HG03558 (cell line): ENCODE results near the gene EME2.

Experiments
- ATAC-seq: cut with Tn5 transposase; IDR thresholded peaks from one replicate; pipeline ENCODE4 v1.9.1; 2021; ENCODE audit warnings: moderate number of reproducible peaks; ENCODE audit not compliant: unreplicated experiment; ENCODE audit errors: extremely low read depth

The EME2 gene

GRCh38 chr16:1744338-1744840 lies 28.2 kb upstream of the EME2 start:
- ATAC-seq = no peak

GRCh38 chr16:1745181-1745899 lies 27.3 kb upstream of the EME2 start:
- ATAC-seq = no peak

- no peak for ATAC-seq
These were observed 26.5 kb upstream of the EME2 start for GRCh38 chr16:1745900-1746692.

GRCh38 chr16:1746693-1747195 lies 25.9 kb upstream of the EME2 start:
- no peak for ATAC-seq

- ATAC-seq = no peak
These were observed 24.7 kb upstream of the EME2 start for GRCh38 chr16:1747934-1748333.

GRCh38 chr16:1749152-1750117 lies 23.2 kb upstream of the EME2 start:
- ATAC-seq = no peak

GRCh38 chr16:1751946-1752345 lies 20.7 kb upstream of the EME2 start:
- no peak for ATAC-seq

GRCh38 chr16:1752853-1753252 lies 19.8 kb upstream of the EME2 start:
- no peak for ATAC-seq

GRCh38 chr16:1754204-1754603 lies 18.4 kb upstream of the EME2 start:
- no peak for ATAC-seq

- no peak for ATAC-seq
These were observed 14.7 kb upstream of the EME2 start for GRCh38 chr16:1757714-1758461.

GRCh38 chr16:1758923-1759322 lies 13.7 kb upstream of the EME2 start:
- no peak for ATAC-seq

- no peak for ATAC-seq
These were observed 13.1 kb upstream of the EME2 start for GRCh38 chr16:1759511-1759910.

GRCh38 chr16:1760911-1761310 lies 11.7 kb upstream of the EME2 start:
- ATAC-seq = no peak

GRCh38 chr16:1761751-1762150 lies 10.9 kb upstream of the EME2 start:
- ATAC-seq = no peak

GRCh38 chr16:1762196-1762878 lies 10.3 kb upstream of the EME2 start:
- no peak for ATAC-seq

GRCh38 chr16:1762879-1763520 lies 9.6 kb upstream of the EME2 start:
- ATAC-seq = no peak

- no peak for ATAC-seq
These were observed 8.8 kb upstream of the EME2 start for GRCh38 chr16:1763521-1764511.
